ENCODE data around the gene FGF1.
"Not testable (repeated sequence)": the region's sequence is repeated elsewhere in the genome, so short reads cannot be mapped to it uniquely, and the experiment has no call there.

Gene FGF1

DNA sequence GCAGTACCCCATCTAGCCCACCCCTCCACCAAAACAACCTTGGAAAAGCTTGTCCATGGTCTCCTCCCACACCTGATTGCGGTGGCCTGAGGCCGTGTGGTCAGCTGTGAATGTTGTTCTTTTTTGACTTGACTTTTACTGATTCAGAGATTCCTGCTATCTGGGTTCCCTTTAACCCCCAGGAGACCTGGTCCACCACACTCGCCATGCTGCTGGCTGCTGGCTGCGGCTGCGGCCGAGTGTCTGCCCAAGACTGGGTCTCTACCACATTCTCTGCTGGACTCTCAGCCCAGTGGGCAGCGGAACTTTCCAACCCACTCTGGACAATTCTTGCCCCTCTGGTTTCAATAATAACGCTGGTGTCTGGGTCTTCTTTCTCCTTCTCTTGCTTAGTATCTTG is 28.4 kb downstream of the FGF1 start:
- no peaks in the 10 kb centered on the region for H4K20me1 ChIP-seq
- H3K4me2 ChIP-seq: no peak overlapping the region
- H3K9ac ChIP-seq: no peak overlapping the region
- H3K4me1 ChIP-seq: peaks cover 0 to 11% (median 9%) of the 10 kb centered on the region in 10 experiments; a peak in 16 of 20 replicates
- H3K27me3 ChIP-seq: peaks cover 0 to 14% (median 9%) of the 10 kb centered on the region in 11 experiments; a peak in 10 of 22 replicates
- H3K4me3 ChIP-seq: no peak overlapping the region
- no peak overlapping the region for H3K27ac ChIP-seq
- peaks cover 0 to 17% (median 8%) of the 10 kb centered on the region in 11 experiments; a peak in 10 of 22 replicates for H3K9me3 ChIP-seq (replicated peaks in 1 of 11)
- no peaks in the 10 kb centered on the region for H3K36me3 ChIP-seq
- TF ChIP-seq Cebpa-rat (IDR thresholded peaks at IDR 0.05): no peak

DNA sequence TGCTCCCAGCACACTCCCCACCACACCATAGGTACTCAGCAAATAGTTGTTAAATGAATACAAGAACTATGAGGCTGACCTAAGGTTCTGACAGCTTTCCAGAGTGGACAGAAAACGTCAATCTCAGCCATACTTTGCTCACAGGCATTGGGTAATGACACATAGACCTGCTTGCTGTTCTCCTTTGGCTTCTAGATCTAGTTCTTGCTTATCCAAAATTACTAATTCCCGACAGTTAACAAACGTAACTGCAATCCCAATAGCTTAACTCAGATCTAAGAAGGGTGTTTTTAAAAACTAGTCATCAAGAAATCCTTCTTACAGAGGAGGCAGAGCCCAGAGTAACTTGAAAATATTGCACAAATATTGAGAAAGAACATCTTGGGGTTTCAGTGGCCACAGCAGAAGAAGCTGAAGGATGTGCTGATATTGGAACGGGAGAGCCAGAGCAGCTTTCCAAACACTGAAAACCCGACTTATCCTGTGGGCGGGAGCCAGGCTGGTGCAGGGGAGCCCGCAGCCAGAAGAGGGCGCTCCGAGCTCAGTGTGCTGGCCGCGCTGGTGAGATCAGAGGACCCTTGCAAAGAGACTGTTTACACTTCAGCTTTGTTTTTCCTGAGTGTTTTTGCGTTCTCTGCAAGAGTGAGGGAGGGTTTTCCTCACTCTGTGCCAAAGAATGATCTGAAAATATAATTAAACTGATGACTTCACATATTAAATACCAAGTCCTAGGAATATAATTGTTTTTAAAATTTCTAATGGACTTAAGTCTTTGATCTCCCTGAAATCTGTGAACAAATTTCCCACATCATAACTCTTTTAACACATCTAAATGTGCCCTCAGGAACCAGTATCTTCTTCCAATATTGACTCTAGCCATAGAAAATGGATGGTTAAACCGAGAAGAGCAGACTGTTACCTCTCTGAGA is 30.3 kb downstream of the FGF1 start:
- no peak overlapping the region for H3K27ac ChIP-seq
- H4K20me1 ChIP-seq: no peaks in the 10 kb centered on the region
- peaks cover 0 to 14% (median 12%) of the 10 kb centered on the region in 10 experiments; a peak in 16 of 20 replicates for H3K4me1 ChIP-seq
- TF ChIP-seq Cebpa-rat (IDR thresholded peaks at IDR 0.05): no peak
- H3K9ac ChIP-seq: no peak overlapping the region
- H3K4me2 ChIP-seq: no peak overlapping the region
- H3K9me3 ChIP-seq (replicated peaks in 1 of 11): 0 out of 22 replicates have a peak, but pooled peaks cover 0 to 4% (median 0%) of the 10 kb centered on the region in 11 experiments
- H3K36me3 ChIP-seq: no peaks in the 10 kb centered on the region
- no peak overlapping the region for H3K4me3 ChIP-seq
- peaks cover 0 to 14% (median 9%) of the 10 kb centered on the region in 11 experiments; a peak in 10 of 22 replicates for H3K27me3 ChIP-seq

DNA sequence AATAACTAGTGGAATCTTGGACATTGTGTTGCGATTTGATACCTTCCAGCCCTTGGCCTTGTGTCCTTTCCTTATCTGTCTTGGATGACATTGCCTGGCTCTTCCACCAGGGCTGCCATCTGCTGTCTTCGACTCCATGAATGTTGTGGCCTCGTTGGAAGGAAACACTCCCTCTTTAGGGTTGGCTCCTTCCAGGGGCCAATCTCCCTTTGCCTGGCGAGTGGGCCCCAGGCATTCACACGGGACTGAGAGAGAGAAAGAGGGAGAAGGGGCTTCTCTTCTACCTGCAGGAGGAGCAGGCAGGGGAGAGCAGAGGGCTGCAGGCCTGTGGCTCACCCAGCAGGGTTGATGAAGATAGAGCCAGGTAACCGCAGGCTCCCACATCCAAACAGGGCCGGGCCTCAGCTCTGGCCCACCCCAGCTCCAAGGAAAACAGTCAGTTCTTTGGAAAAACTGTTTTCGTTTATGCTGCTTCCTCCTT is 31.3 kb downstream of the FGF1 start:
- H3K27ac ChIP-seq: no peak overlapping the region
- no peaks in the 10 kb centered on the region for H3K36me3 ChIP-seq
- no peak overlapping the region for H3K9ac ChIP-seq
- H3K4me3 ChIP-seq: no peak overlapping the region
- no peak for TF ChIP-seq Cebpa-rat (IDR thresholded peaks at IDR 0.05)
- H3K4me2 ChIP-seq: no peak overlapping the region
- no peaks in the 10 kb centered on the region for H3K9me3 ChIP-seq (replicated peaks in 1 of 11)
- no peaks in the 10 kb centered on the region for H4K20me1 ChIP-seq
- peaks cover 0 to 14% (median 12%) of the 10 kb centered on the region in 10 experiments; a peak in 16 of 20 replicates for H3K4me1 ChIP-seq
- peaks cover 0 to 14% (median 9%) of the 10 kb centered on the region in 11 experiments; a peak in 10 of 22 replicates for H3K27me3 ChIP-seq

DNA sequence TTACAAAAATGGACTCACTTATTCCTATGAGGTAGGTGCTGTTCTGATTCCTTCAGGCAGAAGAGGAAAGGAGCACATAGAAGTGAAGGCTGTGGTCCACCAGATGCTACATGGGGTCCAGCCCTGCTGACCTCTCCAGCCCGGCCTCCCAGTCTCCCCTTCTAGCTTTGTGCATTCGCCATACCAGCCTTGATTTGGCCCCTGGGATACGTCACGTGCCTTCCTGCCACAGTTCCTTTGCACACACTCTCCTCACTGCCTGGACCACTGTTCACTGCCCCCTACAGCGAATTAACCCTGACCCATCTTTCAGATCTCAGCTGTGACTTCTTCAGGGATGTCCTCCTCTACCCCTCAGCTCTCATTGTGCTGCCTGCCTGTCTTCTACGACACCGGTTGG is 32.6 kb downstream of the FGF1 start:
- TF ChIP-seq Cebpa-rat (IDR thresholded peaks at IDR 0.05): no peak
- no peak overlapping the region for H3K9ac ChIP-seq
- no peaks in the 10 kb centered on the region for H4K20me1 ChIP-seq
- no peak overlapping the region for H3K27ac ChIP-seq
- no peaks in the 10 kb centered on the region for H3K9me3 ChIP-seq (replicated peaks in 1 of 11)
- peak overlapping the region in 9 of 11 experiments; percentile 15 to 70 (median 46); a peak in 14 of 22 replicates for H3K4me2 ChIP-seq
- H3K4me3 ChIP-seq: no peak overlapping the region
- H3K36me3 ChIP-seq: no peaks in the 10 kb centered on the region
- peaks cover 0 to 14% (median 12%) of the 10 kb centered on the region in 10 experiments; a peak in 16 of 20 replicates for H3K4me1 ChIP-seq
- peaks cover 0 to 14% (median 9%) of the 10 kb centered on the region in 11 experiments; a peak in 10 of 22 replicates for H3K27me3 ChIP-seq

DNA sequence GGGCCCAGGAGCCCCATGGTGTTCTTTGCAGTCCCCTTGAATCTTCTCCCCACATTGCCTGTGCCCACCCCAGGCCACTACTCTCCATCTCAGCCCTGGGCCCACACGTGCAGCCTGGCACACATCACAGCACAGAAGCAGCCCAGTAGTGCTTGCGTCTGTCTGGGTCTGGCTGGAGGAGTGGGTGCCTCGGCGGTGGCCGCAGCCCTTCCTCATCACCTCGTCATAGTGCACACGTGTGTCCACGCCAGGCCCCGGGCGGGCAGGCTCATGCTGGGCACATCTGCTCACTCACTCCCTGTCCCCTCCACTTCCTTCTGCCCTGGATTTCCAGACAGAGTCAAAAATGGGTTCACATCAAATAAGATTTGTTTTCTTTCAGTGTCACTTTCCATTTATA is 33.3 kb downstream of the FGF1 start:
- Histone ChIP-seq H4K20me1 (no peaks in the 10 kb centered on the region), H3K36me3 (no peaks in the 10 kb centered on the region), H3K4me1 (peaks cover 0 to 14% (median 12%) of the 10 kb centered on the region in 10 experiments; a peak in 16 of 20 replicates), H3K4me3 (no peak overlapping the region), H3K9ac (no peak overlapping the region; a peak in 2 of 22 replicates), H3K27me3 (peaks cover 0 to 14% (median 9%) of the 10 kb centered on the region in 11 experiments; a peak in 10 of 22 replicates), H3K4me2 (peak overlapping the region in 9 of 11 experiments; percentile 15 to 70 (median 46); a peak in 17 of 22 replicates), H3K27ac (no peak overlapping the region), H3K9me3 (replicated peaks in 1 of 11) (no peaks in the 10 kb centered on the region)
- TF ChIP-seq Cebpa-rat (IDR thresholded peaks at IDR 0.05): no peak

DNA sequence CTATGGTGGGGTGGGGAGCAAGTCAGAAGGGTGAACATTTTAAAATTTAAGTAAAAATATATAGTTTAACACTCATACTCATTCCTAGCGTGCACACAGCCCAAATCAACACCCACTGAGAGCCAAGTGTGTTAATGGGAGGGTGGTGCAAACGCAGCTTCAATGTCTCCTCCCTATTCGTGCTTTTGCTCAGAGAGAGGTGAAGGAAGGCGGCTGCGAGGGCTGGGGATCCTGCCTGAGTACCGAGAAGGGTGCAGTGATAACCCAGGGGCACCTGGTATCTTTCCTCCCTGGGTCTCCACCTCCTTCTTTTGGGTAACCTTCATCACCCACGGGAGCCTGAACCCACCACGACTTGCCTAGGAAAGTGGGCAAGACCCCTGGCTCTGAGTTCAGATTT is 35.0 kb downstream of the FGF1 start:
- peaks cover 0 to 14% (median 9%) of the 10 kb centered on the region in 11 experiments; a peak in 10 of 22 replicates for H3K27me3 ChIP-seq
- no peak overlapping the region for H3K27ac ChIP-seq
- no peak overlapping the region for H3K9ac ChIP-seq
- no peaks in the 10 kb centered on the region for H3K36me3 ChIP-seq
- TF ChIP-seq Cebpa-rat (IDR thresholded peaks at IDR 0.05): no peak
- H3K4me2 ChIP-seq: no peak overlapping the region
- no peaks in the 10 kb centered on the region for H4K20me1 ChIP-seq
- H3K4me1 ChIP-seq: peaks cover 0 to 18% (median 12%) of the 10 kb centered on the region in 10 experiments; a peak in 16 of 20 replicates
- H3K9me3 ChIP-seq (replicated peaks in 1 of 11): no peaks in the 10 kb centered on the region
- no peak overlapping the region for H3K4me3 ChIP-seq

DNA sequence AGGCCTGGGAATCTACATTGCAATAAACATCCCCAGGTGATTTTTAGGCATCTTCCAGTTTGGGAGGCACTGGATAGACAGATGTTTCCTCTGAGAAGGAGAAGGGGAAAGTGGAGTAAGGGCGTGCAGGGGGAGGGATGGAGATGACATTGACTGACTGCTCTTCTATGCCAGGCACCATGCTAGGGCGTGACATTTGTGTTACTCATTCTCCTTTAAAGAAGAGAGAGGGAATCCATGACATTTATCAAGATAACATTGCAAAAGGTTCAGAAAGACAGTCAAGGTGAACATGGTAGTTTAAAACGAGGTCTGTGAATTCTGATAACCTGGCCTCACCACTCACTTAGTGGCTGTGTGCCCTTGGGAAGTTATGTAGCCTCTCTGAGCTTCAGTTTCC is 35.8 kb downstream of the FGF1 start:
- Histone ChIP-seq H3K36me3 (no peaks in the 10 kb centered on the region), H4K20me1 (no peaks in the 10 kb centered on the region), H3K27ac (no peak overlapping the region), H3K4me3 (no peak overlapping the region), H3K4me1 (peaks cover 0 to 18% (median 12%) of the 10 kb centered on the region in 10 experiments; a peak in 16 of 20 replicates), H3K9me3 (replicated peaks in 1 of 11) (no peaks in the 10 kb centered on the region), H3K9ac (no peak overlapping the region), H3K27me3 (peaks cover 0 to 8% (median 4%) of the 10 kb centered on the region in 11 experiments; a peak in 9 of 22 replicates), H3K4me2 (no peak overlapping the region)
- TF ChIP-seq Cebpa-rat (IDR thresholded peaks at IDR 0.05): no peak

DNA sequence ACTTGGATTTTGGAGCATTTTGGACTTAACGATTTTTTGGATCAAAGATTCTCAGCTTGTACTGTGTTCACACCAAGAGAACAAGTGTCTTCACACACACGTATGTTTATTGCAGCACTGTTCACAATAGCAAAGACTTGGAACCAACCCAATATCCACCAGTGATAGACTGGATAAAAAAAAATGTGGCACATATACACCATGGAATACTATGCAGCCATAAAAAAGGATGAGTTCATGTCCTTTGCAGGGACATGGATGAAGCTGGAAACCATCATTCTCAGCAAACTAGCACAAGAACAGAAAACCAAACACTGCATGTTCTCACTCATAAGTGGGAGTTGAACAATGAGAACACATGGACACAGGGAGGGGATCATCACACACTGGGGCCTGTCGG is 37.8 kb downstream of the FGF1 start:
- not testable (repeated sequence) for H3K4me3 ChIP-seq; H4K20me1 ChIP-seq; H3K9ac ChIP-seq; H3K9me3 ChIP-seq (replicated peaks in 1 of 11); H3K27me3 ChIP-seq; H3K4me2 ChIP-seq; H3K36me3 ChIP-seq; H3K27ac ChIP-seq
- H3K4me1 ChIP-seq: peaks cover 0 to 14% (median 9%) of the 10 kb centered on the region in 10 experiments; a peak in 16 of 20 replicates

DNA sequence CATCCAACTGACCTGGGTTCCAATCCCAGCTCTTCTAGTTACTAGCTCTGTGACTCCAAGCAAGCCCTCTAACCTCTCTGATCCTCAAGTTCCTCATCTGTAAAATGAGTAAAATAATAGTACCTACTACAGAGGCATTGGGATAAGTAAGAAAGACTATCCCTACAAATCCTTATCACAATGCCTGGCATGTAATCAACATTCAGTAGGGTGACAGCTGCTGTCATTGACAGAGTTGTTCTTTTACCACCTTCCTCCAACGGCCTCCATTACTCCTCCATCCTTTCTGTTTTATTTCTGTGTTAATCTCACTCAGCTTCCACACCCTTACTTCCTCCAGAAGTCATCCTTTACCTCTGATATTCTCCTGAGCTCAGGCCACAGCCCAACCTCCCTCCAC is 40.4 kb downstream of the FGF1 start:
- Histone ChIP-seq H3K9ac (no peak overlapping the region), H3K27me3 (no peaks in the 10 kb centered on the region), H3K4me3 (no peak overlapping the region), H3K27ac (no peak overlapping the region), H3K9me3 (replicated peaks in 1 of 11) (no peaks in the 10 kb centered on the region), H3K36me3 (no peaks in the 10 kb centered on the region), H3K4me2 (no peak overlapping the region), H4K20me1 (no peaks in the 10 kb centered on the region), H3K4me1 (peaks cover 0 to 11% (median 7%) of the 10 kb centered on the region in 10 experiments; a peak in 14 of 20 replicates)
- TF ChIP-seq Cebpa-rat (IDR thresholded peaks at IDR 0.05): no peak
